Measurements from ENCODE around the gene DOCK9.

The DOCK9 gene

DNA sequence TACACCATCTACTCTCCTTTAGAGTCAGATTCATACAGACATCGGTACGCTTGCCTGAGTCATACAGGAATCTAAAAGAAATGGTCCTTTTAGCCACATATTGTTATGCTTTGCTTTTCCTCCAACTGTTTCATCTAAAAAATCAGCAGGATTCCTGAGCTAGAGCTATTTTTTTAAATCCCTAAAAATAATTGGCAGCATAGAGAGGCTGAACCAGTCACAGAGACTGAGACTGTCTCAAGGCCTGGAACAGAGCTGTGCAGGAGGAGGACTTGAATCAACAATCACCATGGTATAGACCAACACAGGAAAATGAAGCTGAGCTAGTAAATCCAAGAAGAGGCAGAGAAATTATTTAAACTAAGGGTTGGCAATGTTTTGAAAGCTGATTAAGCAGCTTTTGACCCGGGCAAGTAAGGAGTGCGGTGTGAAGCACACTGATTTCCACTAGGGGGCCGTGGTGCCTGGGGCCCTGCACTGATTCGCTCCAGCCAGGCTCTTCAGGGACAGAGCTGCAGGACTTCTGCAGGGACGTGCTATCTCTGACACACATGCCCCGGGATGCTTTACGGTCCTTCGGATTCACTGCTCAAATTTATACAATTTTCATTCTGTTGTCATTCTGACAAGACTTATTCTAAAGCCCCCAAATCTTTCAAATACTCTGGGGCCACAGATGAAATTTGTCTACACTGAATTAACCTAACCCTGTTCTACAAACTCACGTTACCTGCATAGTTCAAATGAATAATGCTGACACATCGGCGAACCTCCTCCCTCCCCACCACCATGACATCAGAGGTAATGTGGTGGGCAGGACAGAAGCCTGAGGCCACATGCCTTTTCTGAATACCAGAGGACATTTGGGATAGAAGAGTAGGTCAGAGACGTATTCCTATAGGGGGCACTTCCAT, 137.8 kb downstream of the DOCK9 start:
- Histone ChIP-seq H3K27ac (ENCODE audit: low read depth, low read length) (no peak overlapping the region), H3K27me3 (ENCODE audit: control insufficient read depth in 1 of 2, insufficient read depth in 2 of 2, low read length in 2 of 2) (no peaks in the 10 kb centered on the region), H3K4me3 (ENCODE audit: low read depth in 1 of 2, low read length in 2 of 2) (no peak overlapping the region), H3K36me3 (ENCODE audit: insufficient read depth, low read length) (peaks cover 35% of the 10 kb centered on the region), H3K4me1 (ENCODE audit: insufficient read depth, low read length) (no peaks in the 10 kb centered on the region), H3K9ac (ENCODE audit: low read length) (no peak overlapping the region), H3K9me3 (ENCODE audit: low read length) (no peaks in the 10 kb centered on the region)

DNA sequence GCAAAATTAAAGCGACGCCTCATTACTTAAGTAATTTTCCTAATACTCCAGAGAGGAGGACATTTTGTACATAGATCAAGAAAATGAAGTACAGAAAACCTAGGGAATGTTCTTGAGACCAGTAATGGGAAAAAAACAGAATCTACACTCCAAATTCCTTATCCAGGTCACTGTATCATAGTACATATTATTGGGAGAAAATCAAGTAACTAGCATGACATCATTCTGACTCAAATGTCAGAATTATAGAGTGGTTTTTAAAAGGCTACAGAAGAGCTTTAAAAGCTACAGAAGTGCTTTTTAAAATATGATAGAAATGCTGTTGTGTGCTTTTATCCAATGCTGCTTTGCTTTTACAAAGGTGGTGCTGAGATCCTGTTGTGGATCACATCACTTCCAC, 139.1 kb downstream of the DOCK9 start:
- H3K27ac ChIP-seq (ENCODE audit: low read depth, low read length) = no peak overlapping the region
- H3K9ac ChIP-seq (ENCODE audit: low read length) = no peak overlapping the region
- H3K4me3 ChIP-seq (ENCODE audit: low read depth in 1 of 2, low read length in 2 of 2) = no peak overlapping the region
- H3K9me3 ChIP-seq (ENCODE audit: low read length) = no peaks in the 10 kb centered on the region
- H3K36me3 ChIP-seq (ENCODE audit: insufficient read depth, low read length) = peaks cover 36% of the 10 kb centered on the region
- no peaks in the 10 kb centered on the region for H3K27me3 ChIP-seq (ENCODE audit: control insufficient read depth in 1 of 2, insufficient read depth in 2 of 2, low read length in 2 of 2)
- no peaks in the 10 kb centered on the region for H3K4me1 ChIP-seq (ENCODE audit: insufficient read depth, low read length)

DNA sequence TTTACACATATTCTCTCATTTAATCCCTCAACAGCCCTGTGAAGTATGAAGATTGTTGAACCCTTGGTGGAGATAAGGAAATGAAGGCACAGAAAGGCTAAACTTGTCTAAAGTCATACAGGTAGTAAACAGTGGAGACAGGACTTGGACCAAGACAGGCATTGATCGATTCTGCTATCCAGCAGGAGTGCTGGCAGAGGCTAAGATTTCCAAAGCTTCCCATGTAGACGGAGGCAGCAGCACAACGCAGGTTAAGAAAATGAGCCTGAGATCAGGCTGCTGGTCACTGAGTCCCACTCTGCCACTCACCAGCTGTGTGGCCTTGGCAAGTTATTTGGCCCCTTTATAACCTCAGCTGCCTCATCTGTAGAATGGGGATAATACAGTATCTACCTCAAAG, 140.0 kb downstream of the DOCK9 start:
- peaks cover 36% of the 10 kb centered on the region for H3K36me3 ChIP-seq (ENCODE audit: insufficient read depth, low read length)
- no peaks in the 10 kb centered on the region for H3K27me3 ChIP-seq (ENCODE audit: control insufficient read depth in 1 of 2, insufficient read depth in 2 of 2, low read length in 2 of 2)
- H3K4me1 ChIP-seq (ENCODE audit: insufficient read depth, low read length) = no peaks in the 10 kb centered on the region
- no peak overlapping the region for H3K27ac ChIP-seq (ENCODE audit: low read depth, low read length)
- no peaks in the 10 kb centered on the region for H3K9me3 ChIP-seq (ENCODE audit: low read length)
- H3K4me3 ChIP-seq (ENCODE audit: low read depth in 1 of 2, low read length in 2 of 2) = no peak overlapping the region
- H3K9ac ChIP-seq (ENCODE audit: low read length) = no peak overlapping the region

DNA sequence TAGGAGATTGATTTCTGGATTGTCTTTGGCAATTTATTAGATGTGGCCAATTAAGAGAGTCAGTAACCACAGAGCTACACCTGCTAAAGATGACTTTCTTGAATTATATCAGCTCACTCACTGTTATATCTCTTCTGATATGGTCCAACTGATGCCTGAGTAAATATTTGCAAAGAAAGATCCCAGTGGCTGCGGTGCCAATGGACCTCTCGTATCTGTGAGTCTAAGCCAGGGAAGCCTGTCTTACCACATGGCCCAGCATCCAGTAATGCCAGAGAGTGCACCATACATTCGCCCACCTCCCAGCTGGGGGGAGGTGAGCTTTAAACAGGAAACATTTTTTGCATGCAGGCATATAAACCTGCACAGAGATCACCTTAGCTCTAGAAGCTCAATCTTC, 142.7 kb downstream of the DOCK9 start:
- Histone ChIP-seq H3K4me3 (ENCODE audit: low read depth in 1 of 2, low read length in 2 of 2) (no peak overlapping the region), H3K4me1 (ENCODE audit: insufficient read depth, low read length) (no peaks in the 10 kb centered on the region), H3K36me3 (ENCODE audit: insufficient read depth, low read length) (peaks cover 62% of the 10 kb centered on the region), H3K27ac (ENCODE audit: low read depth, low read length) (no peak overlapping the region), H3K9me3 (ENCODE audit: low read length) (no peaks in the 10 kb centered on the region), H3K9ac (ENCODE audit: low read length) (no peak overlapping the region), H3K27me3 (ENCODE audit: control insufficient read depth in 1 of 2, insufficient read depth in 2 of 2, low read length in 2 of 2) (no peaks in the 10 kb centered on the region)

DNA sequence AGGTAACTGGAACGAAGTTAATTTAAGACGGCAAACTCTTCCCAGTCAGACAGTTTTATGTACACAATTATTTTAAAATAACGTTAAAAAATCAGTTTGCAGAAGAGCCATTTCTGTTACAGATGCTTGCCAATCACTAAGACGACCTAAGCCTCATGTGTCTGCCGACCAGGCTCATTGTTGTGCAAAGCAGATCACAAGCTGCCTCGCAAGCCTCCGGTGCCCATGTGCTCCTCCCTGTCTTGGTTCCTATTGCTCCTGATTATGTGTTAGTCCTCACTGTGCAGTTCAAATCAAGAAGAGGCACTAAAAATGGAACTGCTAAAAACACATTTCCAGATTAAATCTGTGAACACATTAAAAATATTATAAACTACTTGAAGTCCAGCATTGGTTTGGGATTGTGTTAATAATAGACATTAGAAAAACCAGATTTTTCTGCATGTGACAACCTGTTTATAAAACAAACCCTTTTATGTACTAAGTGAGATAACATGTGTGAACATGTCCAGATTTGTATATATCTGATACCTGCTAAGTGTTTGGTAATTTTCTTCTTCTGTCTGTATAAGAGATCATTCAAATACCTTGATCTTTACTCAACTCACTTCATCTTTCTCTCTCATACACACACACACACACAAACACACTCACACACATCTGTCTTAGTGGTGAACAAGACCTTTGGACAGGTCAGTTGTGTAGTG, 143.5 kb downstream of the DOCK9 start:
- H3K9me3 ChIP-seq (ENCODE audit: low read length) = no peaks in the 10 kb centered on the region
- H3K36me3 ChIP-seq (ENCODE audit: insufficient read depth, low read length) = peaks cover 69% of the 10 kb centered on the region
- no peak overlapping the region for H3K27ac ChIP-seq (ENCODE audit: low read depth, low read length)
- no peak overlapping the region for H3K9ac ChIP-seq (ENCODE audit: low read length)
- H3K27me3 ChIP-seq (ENCODE audit: control insufficient read depth in 1 of 2, insufficient read depth in 2 of 2, low read length in 2 of 2) = no peaks in the 10 kb centered on the region
- H3K4me1 ChIP-seq (ENCODE audit: insufficient read depth, low read length) = no peaks in the 10 kb centered on the region
- H3K4me3 ChIP-seq (ENCODE audit: low read depth in 1 of 2, low read length in 2 of 2) = no peak overlapping the region

DNA sequence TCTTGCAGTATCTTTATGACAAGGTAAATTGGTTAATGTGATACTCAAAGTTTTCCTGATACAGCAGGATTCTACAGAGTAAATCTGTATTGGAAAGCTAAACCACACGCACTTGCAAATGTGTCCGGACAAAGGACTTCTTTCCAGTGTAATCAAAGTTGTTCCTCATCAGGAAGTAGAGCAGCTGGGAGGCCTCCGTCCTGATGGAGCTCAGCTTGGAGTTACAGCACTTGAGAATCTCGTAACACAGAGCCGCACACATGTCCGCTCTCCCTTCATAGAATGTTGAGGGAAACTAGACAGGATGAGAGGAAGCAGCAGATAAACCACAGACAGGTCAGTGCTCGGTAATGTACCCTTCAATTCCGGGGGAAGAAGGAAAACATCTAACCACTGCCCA, 146.6 kb downstream of the DOCK9 start:
- Histone ChIP-seq H3K36me3 (ENCODE audit: insufficient read depth, low read length) (peaks cover 72% of the 10 kb centered on the region), H3K9ac (ENCODE audit: low read length) (no peak overlapping the region), H3K9me3 (ENCODE audit: low read length) (no peaks in the 10 kb centered on the region), H3K27ac (ENCODE audit: low read depth, low read length) (no peak overlapping the region), H3K4me1 (ENCODE audit: insufficient read depth, low read length) (no peaks in the 10 kb centered on the region), H3K27me3 (ENCODE audit: control insufficient read depth in 1 of 2, insufficient read depth in 2 of 2, low read length in 2 of 2) (no peaks in the 10 kb centered on the region), H3K4me3 (ENCODE audit: low read depth in 1 of 2, low read length in 2 of 2) (no peak overlapping the region)

DNA sequence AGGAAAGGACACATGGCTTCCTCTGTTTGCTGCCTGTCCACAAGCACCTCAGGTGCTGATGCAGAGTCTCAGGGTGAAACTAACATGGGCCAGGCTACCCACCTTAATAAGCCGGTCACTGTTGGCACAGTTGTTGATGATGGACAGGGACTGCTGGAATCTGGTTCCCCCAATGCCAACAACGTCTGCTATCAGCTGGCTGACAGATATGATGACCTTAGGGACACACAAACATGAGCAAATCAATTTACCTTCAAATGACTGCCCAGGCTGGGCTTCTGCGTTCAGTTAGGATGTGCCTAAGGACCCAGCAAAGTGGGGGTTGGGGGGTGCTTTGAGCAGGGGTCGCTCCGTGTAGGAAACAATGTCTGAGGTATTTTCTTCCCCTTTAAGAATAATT, 148.3 kb downstream of the DOCK9 start:
- H3K9me3 ChIP-seq (ENCODE audit: low read length) = no peaks in the 10 kb centered on the region
- no peaks in the 10 kb centered on the region for H3K4me1 ChIP-seq (ENCODE audit: insufficient read depth, low read length)
- peaks cover 76% of the 10 kb centered on the region for H3K36me3 ChIP-seq (ENCODE audit: insufficient read depth, low read length)
- H3K4me3 ChIP-seq (ENCODE audit: low read depth in 1 of 2, low read length in 2 of 2) = no peak overlapping the region
- no peak overlapping the region for H3K9ac ChIP-seq (ENCODE audit: low read length)
- H3K27me3 ChIP-seq (ENCODE audit: control insufficient read depth in 1 of 2, insufficient read depth in 2 of 2, low read length in 2 of 2) = no peaks in the 10 kb centered on the region
- H3K27ac ChIP-seq (ENCODE audit: low read depth, low read length) = no peak overlapping the region

DNA sequence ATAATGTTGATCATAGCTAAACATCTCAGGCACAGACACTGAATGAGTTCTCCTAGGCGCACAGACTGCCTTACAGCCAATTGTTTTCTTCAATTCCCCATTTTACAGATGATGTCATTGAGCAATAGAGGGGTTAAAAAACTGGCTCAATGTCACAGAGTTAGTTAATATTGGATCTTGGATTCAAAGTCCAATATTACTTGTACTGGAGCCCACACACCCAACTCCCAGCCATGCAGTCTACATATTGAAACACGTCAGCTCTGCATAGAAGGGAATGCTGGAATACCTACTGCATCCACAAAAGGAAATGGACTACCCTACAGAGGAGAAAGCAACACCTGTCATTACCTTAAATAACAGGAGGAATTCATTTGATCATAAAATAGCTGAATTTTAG, 149.2 kb downstream of the DOCK9 start:
- H3K27me3 ChIP-seq (ENCODE audit: control insufficient read depth in 1 of 2, insufficient read depth in 2 of 2, low read length in 2 of 2) = no peaks in the 10 kb centered on the region
- H3K4me1 ChIP-seq (ENCODE audit: insufficient read depth, low read length) = no peaks in the 10 kb centered on the region
- H3K9me3 ChIP-seq (ENCODE audit: low read length) = no peaks in the 10 kb centered on the region
- H3K27ac ChIP-seq (ENCODE audit: low read depth, low read length) = no peak overlapping the region
- H3K4me3 ChIP-seq (ENCODE audit: low read depth in 1 of 2, low read length in 2 of 2) = no peak overlapping the region
- no peak overlapping the region for H3K9ac ChIP-seq (ENCODE audit: low read length)
- peaks cover 85% of the 10 kb centered on the region for H3K36me3 ChIP-seq (ENCODE audit: insufficient read depth, low read length)

DNA sequence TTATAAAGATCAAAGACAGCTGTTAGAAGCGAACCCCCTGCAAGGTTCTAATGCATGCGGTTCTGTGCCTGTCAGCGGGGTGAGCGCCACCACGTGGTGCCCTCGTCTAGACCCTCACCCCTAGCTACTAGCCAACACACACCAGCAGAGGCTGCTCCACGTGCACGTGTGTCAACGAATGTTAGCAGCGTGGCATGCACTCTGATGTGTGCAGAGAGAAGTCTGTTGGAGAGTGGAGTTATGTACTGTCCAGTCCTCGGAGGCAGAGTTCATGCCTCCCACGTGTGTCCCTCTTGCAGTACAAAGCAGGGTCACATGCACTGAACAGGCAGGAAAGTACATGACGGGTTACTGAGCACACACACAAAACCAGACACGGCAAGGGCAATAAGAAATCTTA, 150.4 kb downstream of the DOCK9 start:
- Histone ChIP-seq H3K4me1 (ENCODE audit: insufficient read depth, low read length) (peaks cover 2% of the 10 kb centered on the region), H3K9ac (ENCODE audit: low read length) (no peak overlapping the region), H3K4me3 (ENCODE audit: low read depth in 1 of 2, low read length in 2 of 2) (no peak overlapping the region), H3K27me3 (ENCODE audit: control insufficient read depth in 1 of 2, insufficient read depth in 2 of 2, low read length in 2 of 2) (no peaks in the 10 kb centered on the region), H3K9me3 (ENCODE audit: low read length) (no peaks in the 10 kb centered on the region), H3K27ac (ENCODE audit: low read depth, low read length) (no peak overlapping the region), H3K36me3 (ENCODE audit: insufficient read depth, low read length) (peaks cover 91% of the 10 kb centered on the region)

DNA sequence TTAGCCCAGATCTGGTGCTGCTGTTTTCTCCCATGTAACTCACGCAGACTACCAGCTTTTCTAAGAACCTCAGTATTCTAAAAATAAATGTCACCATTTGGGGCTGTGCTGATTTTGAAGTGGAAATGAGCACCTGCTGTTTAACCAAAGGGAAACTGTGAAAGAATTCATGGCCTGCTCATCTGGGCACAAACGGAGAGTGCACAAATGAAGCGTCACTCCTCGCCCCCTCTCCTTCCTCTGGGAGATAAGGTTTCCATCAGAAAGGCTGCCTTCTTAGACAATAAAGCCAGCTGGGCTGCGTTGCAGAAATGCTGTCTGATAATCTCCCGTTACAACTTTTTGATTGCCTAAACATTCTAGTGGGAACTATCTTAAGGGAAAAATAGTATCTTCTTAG, 151.7 kb downstream of the DOCK9 start:
- H3K9ac ChIP-seq (ENCODE audit: low read length) = no peak overlapping the region
- peaks cover 9% of the 10 kb centered on the region for H3K4me1 ChIP-seq (ENCODE audit: insufficient read depth, low read length)
- no peak overlapping the region for H3K4me3 ChIP-seq (ENCODE audit: low read depth in 1 of 2, low read length in 2 of 2)
- H3K27me3 ChIP-seq (ENCODE audit: control insufficient read depth in 1 of 2, insufficient read depth in 2 of 2, low read length in 2 of 2) = no peaks in the 10 kb centered on the region
- peaks cover 85% of the 10 kb centered on the region for H3K36me3 ChIP-seq (ENCODE audit: insufficient read depth, low read length)
- H3K27ac ChIP-seq (ENCODE audit: low read depth, low read length) = no peak overlapping the region
- no peaks in the 10 kb centered on the region for H3K9me3 ChIP-seq (ENCODE audit: low read length)

DNA sequence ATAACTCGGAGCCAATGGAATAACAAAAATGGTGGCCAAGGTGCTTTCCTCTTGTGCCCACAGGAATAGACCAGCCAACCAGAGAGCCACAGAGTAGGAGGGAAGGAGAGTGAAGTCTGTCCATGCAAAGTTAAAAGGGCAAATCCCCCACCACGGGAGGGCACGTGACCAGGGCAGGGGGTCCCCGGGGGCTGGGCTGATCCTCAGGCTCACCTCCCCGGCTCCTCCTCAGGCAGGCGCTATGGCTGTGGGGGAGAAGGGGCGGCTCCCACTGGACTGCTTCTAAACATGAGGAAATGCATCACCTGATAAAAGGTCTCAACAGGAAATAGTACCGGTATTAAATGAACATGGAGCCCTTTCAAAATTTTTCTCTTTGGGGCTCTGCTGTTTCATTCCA, 152.2 kb downstream of the DOCK9 start:
- Histone ChIP-seq H3K9me3 (ENCODE audit: low read length) (no peaks in the 10 kb centered on the region), H3K27ac (ENCODE audit: low read depth, low read length) (no peak overlapping the region), H3K27me3 (ENCODE audit: control insufficient read depth in 1 of 2, insufficient read depth in 2 of 2, low read length in 2 of 2) (no peaks in the 10 kb centered on the region), H3K4me3 (ENCODE audit: low read depth in 1 of 2, low read length in 2 of 2) (no peak overlapping the region), H3K36me3 (ENCODE audit: insufficient read depth, low read length) (peaks cover 80% of the 10 kb centered on the region), H3K9ac (ENCODE audit: low read length) (no peak overlapping the region), H3K4me1 (ENCODE audit: insufficient read depth, low read length) (peaks cover 14% of the 10 kb centered on the region)
